ENCODE data around the gene DHPS. TPM values are rescaled to one million over a fixed set of nuclear protein-coding genes. Genes with fewer than 3 reads are reported as not detected.

The DHPS gene
- total and polyA plus RNA-seq, 2 of the 13 experiments (the other 11 are each of a cell fraction or from before 2014, with no cell fraction given): 43.3 to 84.3 TPM

DNA sequence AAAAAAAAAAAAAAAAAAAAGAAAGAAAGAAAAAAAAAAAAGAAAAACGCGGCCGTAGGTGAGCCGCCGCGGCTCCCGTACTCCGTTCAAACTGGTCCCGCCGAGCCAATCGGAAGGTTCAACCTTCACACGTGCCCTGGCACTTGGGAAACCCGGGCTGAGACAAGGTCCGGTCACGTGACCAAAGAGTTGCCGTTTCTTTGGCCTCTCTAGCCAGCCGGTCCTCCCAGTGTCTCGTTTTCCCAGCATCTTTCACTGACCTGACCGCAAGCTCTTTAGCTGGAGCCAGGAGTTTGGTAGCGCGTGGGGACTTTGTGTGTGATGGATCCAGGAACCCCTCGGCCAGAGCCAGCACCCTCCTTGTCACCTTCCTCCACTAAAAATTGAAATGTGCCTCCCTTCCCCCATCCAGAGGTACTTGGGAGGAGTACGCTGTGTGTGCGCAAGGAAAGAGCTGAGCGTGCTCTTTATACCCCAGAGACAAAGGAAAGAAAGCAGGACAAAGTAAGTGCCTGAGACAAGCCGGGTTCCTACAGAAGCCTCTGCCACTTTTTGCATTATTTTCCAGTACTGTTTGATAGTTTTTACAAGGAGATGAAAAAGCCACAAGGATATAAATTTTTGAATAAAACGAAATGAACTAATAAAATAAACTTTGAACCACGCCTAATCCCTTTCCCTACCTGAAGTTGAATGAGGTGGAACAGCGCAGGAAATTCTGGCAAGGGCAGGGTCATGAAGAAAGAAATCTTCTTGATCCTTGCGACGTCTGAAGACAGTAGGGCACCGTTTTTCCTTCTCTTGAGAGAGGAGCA lies 41.1 kb upstream of the DHPS start (continued):
- TF ChIP-seq, protein P1, sequence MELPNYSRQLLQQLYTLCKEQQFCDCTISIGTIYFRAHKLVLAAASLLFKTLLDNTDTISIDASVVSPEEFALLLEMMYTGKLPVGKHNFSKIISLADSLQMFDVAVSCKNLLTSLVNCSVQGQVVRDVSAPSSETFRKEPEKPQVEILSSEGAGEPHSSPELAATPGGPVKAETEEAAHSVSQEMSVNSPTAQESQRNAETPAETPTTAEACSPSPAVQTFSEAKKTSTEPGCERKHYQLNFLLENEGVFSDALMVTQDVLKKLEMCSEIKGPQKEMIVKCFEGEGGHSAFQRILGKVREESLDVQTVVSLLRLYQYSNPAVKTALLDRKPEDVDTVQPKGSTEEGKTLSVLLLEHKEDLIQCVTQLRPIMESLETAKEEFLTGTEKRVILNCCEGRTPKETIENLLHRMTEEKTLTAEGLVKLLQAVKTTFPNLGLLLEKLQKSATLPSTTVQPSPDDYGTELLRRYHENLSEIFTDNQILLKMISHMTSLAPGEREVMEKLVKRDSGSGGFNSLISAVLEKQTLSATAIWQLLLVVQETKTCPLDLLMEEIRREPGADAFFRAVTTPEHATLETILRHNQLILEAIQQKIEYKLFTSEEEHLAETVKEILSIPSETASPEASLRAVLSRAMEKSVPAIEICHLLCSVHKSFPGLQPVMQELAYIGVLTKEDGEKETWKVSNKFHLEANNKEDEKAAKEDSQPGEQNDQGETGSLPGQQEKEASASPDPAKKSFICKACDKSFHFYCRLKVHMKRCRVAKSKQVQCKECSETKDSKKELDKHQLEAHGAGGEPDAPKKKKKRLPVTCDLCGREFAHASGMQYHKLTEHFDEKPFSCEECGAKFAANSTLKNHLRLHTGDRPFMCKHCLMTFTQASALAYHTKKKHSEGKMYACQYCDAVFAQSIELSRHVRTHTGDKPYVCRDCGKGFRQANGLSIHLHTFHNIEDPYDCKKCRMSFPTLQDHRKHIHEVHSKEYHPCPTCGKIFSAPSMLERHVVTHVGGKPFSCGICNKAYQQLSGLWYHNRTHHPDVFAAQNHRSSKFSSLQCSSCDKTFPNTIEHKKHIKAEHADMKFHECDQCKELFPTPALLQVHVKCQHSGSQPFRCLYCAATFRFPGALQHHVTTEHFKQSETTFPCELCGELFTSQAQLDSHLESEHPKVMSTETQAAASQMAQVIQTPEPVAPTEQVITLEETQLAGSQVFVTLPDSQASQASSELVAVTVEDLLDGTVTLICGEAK (IDR thresholded peaks at IDR 0.05): no peak
- TF ChIP-seq, protein P1 (CRISPR knock-in tag; IDR thresholded peaks at IDR 0.05): peak; percentile 17; the same call in 1 of the 2 replicates
- TF ChIP-seq ZNF333 (CRISPR knock-in tag; IDR thresholded peaks at IDR 0.05; ENCODE audit: borderline replicate concordance) (no peak), ZNF263 (CRISPR knock-in tag; IDR thresholded peaks at IDR 0.05) (peak; percentile 23; the same call in 1 of the 2 replicates), ARID2 (CRISPR knock-in tag; IDR thresholded peaks at IDR 0.05; ENCODE audit: borderline replicate concordance) (no peak), BRD4 (CRISPR knock-in tag; IDR thresholded peaks at IDR 0.05) (peak; percentile 61; the same call in 1 of the 2 replicates), MXI1 (IDR thresholded peaks at IDR 0.05; ENCODE audit: borderline replicate concordance, low read depth, low read length) (peak; percentile 83; the same call in 1 of the 3 replicates), SOX5 (CRISPR knock-in tag; IDR thresholded peaks at IDR 0.05; ENCODE audit: borderline replicate concordance) (peak; percentile 40; the same call in 1 of the 2 replicates), ZBTB43 (CRISPR knock-in tag; conservative IDR thresholded peaks at IDR 0.05) (no peak), TEAD3 (CRISPR knock-in tag; optimal IDR thresholded peaks at IDR 0.05; ENCODE audit: borderline replicate concordance) (peak; percentile 59), WIZ (CRISPR knock-in tag; IDR thresholded peaks at IDR 0.05) (no peak), HOXD1 (CRISPR knock-in tag; IDR thresholded peaks at IDR 0.05) (no peak), ZNF430 (CRISPR knock-in tag; IDR thresholded peaks at IDR 0.05) (no peak)
- TF ChIP-seq, protein P2, sequence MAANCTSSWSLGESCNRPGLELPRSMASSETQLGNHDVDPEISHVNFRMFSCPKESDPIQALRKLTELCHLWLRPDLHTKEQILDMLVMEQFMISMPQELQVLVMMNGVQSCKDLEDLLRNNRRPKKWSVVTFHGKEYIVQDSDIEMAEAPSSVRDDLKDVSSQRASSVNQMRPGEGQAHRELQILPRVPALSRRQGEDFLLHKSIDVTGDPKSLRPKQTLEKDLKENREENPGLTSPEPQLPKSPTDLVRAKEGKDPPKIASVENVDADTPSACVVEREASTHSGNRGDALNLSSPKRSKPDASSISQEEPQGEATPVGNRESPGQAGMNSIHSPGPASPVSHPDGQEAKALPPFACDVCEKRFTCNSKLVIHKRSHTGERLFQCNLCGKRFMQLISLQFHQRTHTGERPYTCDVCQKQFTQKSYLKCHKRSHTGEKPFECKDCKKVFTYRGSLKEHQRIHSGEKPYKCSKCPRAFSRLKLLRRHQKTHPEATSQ (CRISPR knock-in tag; IDR thresholded peaks at IDR 0.05; ENCODE audit: borderline replicate concordance): no peak
- TF ChIP-seq, protein P3, sequence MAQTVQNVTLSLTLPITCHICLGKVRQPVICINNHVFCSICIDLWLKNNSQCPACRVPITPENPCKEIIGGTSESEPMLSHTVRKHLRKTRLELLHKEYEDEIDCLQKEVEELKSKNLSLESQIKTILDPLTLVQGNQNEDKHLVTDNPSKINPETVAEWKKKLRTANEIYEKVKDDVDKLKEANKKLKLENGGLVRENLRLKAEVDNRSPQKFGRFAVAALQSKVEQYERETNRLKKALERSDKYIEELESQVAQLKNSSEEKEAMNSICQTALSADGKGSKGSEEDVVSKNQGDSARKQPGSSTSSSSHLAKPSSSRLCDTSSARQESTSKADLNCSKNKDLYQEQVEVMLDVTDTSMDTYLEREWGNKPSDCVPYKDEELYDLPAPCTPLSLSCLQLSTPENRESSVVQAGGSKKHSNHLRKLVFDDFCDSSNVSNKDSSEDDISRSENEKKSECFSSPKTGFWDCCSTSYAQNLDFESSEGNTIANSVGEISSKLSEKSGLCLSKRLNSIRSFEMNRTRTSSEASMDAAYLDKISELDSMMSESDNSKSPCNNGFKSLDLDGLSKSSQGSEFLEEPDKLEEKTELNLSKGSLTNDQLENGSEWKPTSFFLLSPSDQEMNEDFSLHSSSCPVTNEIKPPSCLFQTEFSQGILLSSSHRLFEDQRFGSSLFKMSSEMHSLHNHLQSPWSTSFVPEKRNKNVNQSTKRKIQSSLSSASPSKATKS (CRISPR knock-in tag; IDR thresholded peaks at IDR 0.05): no peak
